ENCODE results near the gene WDTC1.
"Not testable (repeated sequence)": the region's sequence is repeated elsewhere in the genome, so short reads cannot be mapped to it uniquely, and the experiment has no call there.

WDTC1 gene

GRCh38 chr1:27253596-27253995 lies 19.2 kb downstream of the WDTC1 start:
- DNase-seq (ENCODE audit: low read depth) = no peak

GRCh38 chr1:27255136-27255535 lies 20.7 kb downstream of the WDTC1 start:
- DNase-seq (ENCODE audit: low read depth) = no peak

DNA sequence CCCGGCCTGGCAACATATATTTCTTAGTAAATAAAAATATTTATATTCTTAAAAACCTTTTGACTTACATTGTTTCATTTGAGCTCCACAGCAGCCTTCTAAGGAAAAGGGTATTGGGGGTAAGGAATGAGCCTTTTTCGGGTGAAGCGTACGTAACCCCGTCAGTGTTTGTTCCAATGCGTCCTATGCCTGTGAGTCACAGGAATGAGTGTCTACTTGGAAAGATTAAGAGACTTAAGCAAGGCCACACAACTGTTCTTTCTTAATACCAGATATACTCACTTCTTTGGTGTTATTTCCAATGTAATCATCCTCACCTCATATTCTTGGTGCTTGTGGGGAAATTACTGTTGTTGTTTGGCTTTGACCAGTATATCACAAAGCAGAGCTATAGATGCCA lies 22.7 kb downstream of the WDTC1 start:
- DNase-seq (ENCODE audit: low read depth) = no peak

DNA sequence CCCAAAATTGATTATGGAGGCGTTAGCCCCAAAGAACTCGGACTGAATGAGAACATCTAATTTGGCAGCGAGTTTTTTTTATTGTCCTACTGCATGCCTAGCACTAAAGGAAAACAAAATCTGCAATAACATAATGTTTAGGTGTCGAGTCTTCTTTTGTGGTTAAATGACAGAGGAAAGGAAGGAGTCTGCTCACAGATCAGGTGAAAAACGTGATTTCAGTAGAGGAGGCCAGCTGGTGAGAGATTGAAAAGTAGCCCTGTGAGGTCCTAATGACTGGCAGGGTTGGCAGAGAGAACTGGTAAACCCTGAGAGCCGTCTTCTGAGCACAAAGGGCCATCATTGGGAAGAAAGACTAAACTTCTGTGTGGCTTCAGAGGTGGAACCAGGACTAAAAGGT lies 24.2 kb downstream of the WDTC1 start:
- no peak for DNase-seq (ENCODE audit: low read depth)

GRCh38 chr1:27267153-27267552 lies 32.7 kb downstream of the WDTC1 start:
- DNase-seq (ENCODE audit: low read depth) = no peak

DNA sequence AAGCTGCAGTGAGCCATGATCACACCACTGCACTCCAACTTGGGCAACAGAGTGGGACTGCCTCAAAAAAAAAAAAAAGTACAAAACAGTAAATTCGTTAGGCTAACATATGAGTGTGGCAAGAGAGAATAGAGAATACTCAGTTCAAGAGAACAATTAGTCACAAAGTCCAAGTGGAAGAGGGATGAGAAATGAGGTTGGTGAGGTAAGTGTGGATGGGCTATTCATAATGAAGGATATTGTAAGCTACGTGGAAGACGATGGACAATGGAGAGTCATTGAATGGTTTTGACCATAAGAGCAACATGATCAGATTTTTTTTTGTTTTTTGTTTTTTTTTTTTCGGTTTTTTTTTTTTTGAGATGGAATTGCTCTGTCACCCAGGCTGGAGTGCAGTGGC lies 34.8 kb downstream of the WDTC1 start:
- no peak for DNase-seq (ENCODE audit: low read depth)

GRCh38 chr1:27274204-27274603 lies 39.8 kb downstream of the WDTC1 start:
- DNase-seq (ENCODE audit: low read depth) = no peak

DNA sequence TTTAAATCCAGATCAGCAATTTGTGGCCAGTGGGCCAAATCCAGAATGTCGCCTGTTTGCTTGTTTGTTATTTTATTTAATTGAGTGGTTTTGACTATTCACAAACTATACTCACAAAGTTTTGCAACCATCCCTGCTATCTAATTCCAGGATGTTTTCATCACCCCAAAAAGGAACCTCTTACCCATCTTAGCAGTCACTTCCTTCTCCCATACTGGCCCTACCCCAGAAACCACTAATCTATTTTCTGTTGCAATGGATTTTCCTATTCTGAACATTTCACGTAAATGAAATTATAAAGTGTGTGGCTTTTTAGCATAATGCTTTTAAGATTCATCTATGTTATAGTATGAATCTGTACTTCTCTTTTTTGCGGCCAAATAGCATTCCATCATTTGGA lies 41.3 kb downstream of the WDTC1 start:
- DNase-seq (ENCODE audit: low read depth) = no peak

DNA sequence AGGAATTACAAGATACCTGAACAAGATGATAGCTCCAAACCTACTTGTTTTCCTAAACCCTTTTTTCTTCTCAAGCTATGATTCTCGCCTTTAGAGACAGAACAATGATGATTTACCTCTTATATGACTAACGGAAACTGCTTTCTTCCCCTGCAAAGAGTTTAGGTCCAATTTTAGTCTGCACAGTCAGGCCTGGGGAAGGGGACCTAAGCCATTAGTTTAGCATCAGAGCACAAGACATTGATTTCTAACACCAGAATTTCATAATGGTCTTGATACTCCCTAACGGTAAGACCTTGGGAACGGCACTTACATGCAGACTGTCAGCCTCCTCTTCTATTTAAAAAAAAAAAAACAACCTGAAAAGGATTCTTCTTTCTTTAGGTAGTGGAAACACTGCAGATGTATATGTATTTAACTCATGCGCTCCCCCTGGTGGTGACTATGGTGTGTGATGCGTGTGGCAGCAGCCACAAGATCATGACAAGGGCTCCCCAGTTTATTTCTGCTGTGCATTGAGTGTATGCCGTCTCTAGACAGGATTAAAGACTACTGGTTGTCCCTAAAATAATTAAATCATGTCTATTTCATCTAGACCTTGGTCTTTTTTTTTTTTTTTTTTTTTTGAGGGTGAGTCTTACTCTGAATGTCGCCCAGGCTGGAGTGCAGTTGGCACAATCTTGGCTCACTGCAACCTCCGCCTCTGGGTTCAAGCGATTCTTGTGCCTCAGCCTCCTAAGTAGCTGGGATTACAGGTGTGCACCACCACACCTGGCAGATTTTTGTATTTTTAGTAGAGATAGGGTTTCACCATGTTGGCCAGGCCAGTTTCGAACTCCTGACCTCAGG lies 50.2 kb downstream of the WDTC1 start:
- DNase-seq (ENCODE audit: low read depth) = peak; percentile 82

GRCh38 chr1:27285274-27285660 lies 50.8 kb downstream of the WDTC1 start:
- no peak for DNase-seq (ENCODE audit: low read depth)

DNA sequence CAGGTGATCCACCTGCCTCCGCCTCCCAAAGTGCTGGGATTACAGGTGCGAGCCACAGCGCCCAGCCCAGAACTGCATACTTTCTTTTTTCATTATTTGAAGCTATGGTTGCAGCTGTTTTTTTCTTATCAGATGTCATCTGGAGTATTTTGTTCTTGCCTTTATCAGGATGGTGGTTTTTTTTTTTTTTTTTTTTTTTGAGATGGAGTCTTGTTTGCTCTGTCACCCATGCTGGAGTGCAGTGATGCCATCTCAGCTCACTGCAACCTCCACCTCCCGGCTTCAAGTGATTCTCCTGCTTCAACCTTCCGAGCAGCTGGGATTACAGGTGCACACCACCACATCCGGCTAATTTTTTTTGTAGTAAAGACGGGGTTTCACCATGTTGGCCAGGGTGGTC lies 51.4 kb downstream of the WDTC1 start:
- not testable (repeated sequence) for DNase-seq (ENCODE audit: low read depth)

- not testable (repeated sequence) for DNase-seq (ENCODE audit: low read depth)
Observed at GRCh38 chr1:27289125-27289524, 54.7 kb downstream of the WDTC1 start.

DNA sequence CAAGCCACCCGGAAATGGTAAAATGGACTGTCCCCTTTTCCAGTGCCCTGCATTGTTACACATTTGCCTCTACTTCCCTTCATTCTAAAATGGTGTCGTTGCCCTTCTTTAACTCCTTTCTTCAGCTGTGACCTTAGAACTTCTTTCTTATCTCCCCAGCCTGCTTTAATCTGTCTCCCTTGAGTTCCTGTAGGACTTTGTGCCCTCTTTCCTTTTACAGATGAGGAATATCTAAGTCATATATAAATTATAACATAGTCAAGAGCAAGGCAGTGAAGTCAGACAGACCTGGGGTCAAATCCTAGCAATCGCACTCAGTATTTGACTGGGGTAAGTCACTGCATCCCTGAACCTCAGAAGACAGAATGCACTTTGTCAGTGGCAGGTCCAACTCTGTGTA lies 56.1 kb downstream of the WDTC1 start:
- no peak for DNase-seq (ENCODE audit: low read depth)

DNA sequence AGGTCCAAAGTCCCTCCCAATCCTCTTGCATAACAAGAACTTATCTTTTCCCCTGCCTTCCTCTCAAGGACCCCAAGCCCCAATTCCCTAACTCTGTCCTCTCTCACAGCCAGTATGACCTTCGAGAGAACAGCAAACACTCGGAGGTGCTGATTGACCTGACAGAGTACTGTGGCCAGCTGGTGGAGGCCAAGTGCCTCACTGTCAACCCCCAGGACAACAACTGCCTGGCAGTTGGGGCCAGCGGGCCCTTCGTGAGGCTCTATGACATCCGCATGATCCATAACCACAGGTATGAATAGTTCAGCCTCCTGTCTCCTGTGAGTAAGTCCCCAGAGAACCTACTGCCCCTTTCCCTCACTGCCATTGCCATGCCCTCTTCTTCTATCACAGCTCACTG lies 57.7 kb downstream of the WDTC1 start:
- no peak for DNase-seq (ENCODE audit: low read depth)

GRCh38 chr1:27293915-27294314 lies 59.5 kb downstream of the WDTC1 start:
- no peak for DNase-seq (ENCODE audit: low read depth)

DNA sequence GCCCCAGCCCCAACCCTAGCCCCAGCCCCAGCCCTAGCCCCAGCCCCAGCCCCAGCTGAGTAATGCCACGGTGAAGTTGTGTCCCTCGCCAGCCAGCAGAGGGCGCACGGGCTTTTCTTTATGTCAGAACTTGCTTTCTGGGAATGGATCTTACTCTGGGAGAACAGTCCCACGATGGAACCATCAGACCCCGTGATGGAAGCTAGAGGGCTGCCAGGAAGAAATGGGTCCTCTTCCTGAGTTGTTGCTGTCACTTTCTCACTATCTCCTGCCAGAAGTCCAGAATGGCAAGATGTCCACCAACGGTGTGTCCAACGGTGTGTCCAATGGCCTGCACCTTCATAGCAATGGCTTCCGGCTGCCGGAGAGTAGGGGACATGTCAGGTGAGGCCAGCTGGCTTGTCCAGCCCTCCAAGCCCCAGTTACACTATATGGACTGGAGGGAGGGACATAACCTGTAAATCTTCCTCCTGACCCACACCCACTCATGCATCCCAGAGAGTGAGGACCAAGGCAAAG lies 62.4 kb downstream of the WDTC1 start:
- peak; percentile 47 for DNase-seq (ENCODE audit: low read depth)

GRCh38 chr1:27297903-27298302 lies 63.5 kb downstream of the WDTC1 start:
- DNase-seq (ENCODE audit: low read depth) = no peak

DNA sequence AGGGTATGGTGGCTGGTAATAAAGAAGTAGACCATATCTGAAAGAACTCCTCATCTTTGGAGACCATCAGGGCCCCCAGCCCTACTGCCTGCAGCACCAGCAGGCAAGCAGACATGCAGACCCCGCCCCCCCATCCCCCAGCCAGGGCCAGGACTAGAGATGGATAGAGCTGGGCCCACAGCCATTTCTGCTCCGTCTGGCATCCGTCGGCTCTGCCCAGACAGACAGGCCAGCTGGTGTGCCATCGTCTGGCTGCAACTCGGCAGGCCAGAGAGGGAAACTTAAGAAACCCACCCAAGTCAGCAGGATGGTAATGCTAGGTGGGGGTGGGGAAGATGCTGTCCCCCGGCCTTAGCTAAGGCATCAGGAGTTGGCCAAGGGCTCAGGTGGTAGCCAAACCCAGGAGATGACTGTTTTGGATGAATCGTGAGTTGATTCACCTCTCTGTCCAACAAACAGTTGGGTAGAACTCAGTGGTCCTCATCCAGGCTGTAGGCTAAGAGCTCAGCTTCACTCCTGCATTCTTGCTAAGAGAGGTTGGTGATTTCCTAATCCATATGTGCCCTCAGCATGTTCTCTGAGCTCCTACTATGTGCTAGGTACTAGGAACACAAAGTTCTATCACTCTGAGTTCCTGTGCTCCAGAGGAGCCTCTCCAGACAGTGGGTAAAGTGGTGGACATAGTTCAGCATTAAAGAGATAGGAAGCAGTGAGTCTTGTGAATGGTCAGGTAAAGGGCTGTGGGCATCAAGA lies 64.4 kb downstream of the WDTC1 start:
- DNase-seq (ENCODE audit: low read depth) = no peak

- DNase-seq (ENCODE audit: low read depth) = no peak
Observed at GRCh38 chr1:27299385-27300271, 65.2 kb downstream of the WDTC1 start.

- peak; percentile 61 for DNase-seq (ENCODE audit: low read depth)
Observed at GRCh38 chr1:27300341-27301051, 66.1 kb downstream of the WDTC1 start.

DNA sequence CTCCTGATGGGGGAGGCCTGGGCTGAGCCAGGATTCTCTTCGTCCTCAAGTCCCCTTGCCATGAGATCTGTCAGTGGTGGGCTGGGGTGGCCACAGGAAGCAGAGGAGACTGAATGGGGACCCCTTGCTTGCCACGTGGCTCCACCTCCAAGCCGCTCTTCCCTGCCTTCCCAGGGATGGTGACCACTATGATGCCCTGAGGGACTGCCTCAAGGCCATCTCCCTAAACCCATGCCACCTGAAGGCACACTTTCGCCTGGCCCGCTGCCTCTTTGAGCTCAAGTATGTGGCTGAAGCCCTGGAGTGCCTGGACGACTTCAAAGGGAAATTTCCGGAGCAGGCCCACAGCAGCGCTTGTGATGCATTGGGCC lies 66.6 kb downstream of the WDTC1 start:
- DNase-seq (ENCODE audit: low read depth) = no peak

All from stimulated activated CD4-positive, alpha-beta T cell treated with anti-CD3 and anti-CD28 coated beads, Interleukin-2, amount 100 ng/mL, for 4 hours (primary cell).